Vagina (tissue), 2 donors: ENCODE measurements around the gene DEK. TPM values are rescaled to one million over a fixed set of nuclear protein-coding genes. Genes with fewer than 3 reads are reported as not detected.

Experiments used
- DNase-seq, 2 donors: peaks; one replicate each; pipeline ENCODE4 v3.0.0-alpha.2; 2017; ENCODE audit errors: extremely low spot score in 2 of 2
- H3K27ac ChIP-seq: fragments of 200-600 bp; sonication (generic); one replicate; pipeline ENCODE4 v1.5.1; 2019
- H3K27me3 ChIP-seq: fragments of 200-600 bp; sonication (generic); one replicate; pipeline ENCODE4 v1.5.1; 2019
- H3K36me3 ChIP-seq, 2 donors: fragments of 200-600 bp; sonication (generic); one replicate each; pipeline ENCODE4 v1.5.1; 2017 to 2019
- H3K4me1 ChIP-seq: fragments of 200-600 bp; sonication (generic); one replicate; pipeline ENCODE4 v1.5.1; 2019
- H3K4me3 ChIP-seq, 2 donors: fragments of 200-600 bp; sonication (generic); 1 replicate in 1 of 2; 2 replicates in 1 of 2; pipeline ENCODE4 v1.5.1; 2016 to 2019
- H3K9me3 ChIP-seq: fragments of 200-600 bp; sonication (generic); one replicate; pipeline ENCODE4 v1.5.1; 2019
- CTCF ChIP-seq, 3 experiments: fragments of 450-650 bp in 2 of 3; fragments of 200-600 bp in 1 of 3; sonication (generic) in 1 of 3; IDR thresholded peaks; one replicate each; pipeline ENCODE4 v1.5.1; 2017 to 2019; ENCODE audit warnings: antibody characterized with exemption in 3 of 3, mild to moderate bottlenecking in 2 of 3, moderate library complexity in 2 of 3
- POLR2A ChIP-seq, 2 donors: fragments of 450-650 bp; IDR thresholded peaks; one replicate each; pipeline ENCODE4 v1.6.1; 2017; ENCODE audit warnings: antibody characterized with exemption in 2 of 2, mild to moderate bottlenecking in 2 of 2, moderate library complexity in 2 of 2
- POLR2AphosphoS5 ChIP-seq, 2 donors: sonication (generic); formaldehyde crosslinking; IDR thresholded peaks; one replicate each; pipeline ENCODE4 v1.9.0; 2017; ENCODE audit warnings: antibody characterized with exemption in 2 of 2, mild to moderate bottlenecking in 2 of 2, low read depth in 1 of 2; ENCODE audit not compliant: insufficient read depth in 1 of 2
- intact Hi-C: fragments of 100-400 bp; cut with DNase I; formaldehyde crosslinking; loops from one replicate; pipeline ENCODE4 v1.15.1; 2023
- total RNA-seq: library from RNA; depleted of rRNA; stranded (reverse); fragments of >200 nt; gene quantifications from one replicate; pipeline ENCODE4 v1.2.3, GENCODE V29; 2016

Gene DEK
- total RNA-seq, 1 donor from 2014 or later: 121 TPM

DNA sequence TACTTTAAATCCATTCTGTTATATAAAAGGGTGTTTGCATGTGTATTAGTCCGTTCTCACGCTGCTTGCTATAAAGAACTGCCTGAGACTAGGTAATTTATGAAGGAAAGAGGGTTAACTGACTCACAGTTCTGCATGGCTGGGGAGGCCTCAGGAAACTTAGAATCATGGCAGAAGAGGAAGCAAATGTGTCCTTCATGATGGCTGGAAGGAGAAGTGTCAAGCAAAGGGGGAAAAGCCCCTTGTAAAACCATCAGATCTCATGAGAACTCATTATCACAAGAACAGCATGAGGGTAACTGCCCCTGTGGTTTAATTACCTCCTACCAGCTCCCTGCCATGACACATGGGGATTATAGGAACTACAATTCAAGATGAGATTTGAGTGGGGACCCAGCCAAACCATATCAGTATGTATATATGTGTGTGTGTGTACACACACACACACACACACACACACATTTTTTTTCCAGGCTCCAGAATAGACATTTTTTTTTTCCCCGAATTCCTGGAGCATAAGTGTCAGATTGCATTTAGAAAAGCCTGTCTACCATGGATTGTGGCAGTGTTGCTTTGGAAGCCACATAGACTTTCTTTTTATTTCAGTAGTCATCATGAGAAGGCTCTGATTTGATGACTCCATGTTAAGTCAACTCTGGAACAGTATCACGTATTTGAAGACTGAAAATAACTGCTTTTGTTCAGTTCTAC is 77.6 kb downstream of the DEK start:
- Histone ChIP-seq H3K9me3 (no peaks in the 10 kb centered on the region), H3K27ac (no peak overlapping the region), H3K4me1 (no peaks in the 10 kb centered on the region), H3K27me3 (no peaks in the 10 kb centered on the region), H3K36me3 (peaks cover 0 to 24% of the 10 kb centered on the region in 2 donors), H3K4me3 (no peak overlapping the region)
- no peak for TF ChIP-seq CTCF (IDR thresholded peaks at IDR 0.05)
- no peak for TF ChIP-seq POLR2AphosphoS5 (IDR thresholded peaks at IDR 0.05; ENCODE audit: insufficient read depth in 1 of 2, low read depth in 1 of 2)
- no peak for TF ChIP-seq POLR2A (IDR thresholded peaks at IDR 0.05)
- intact Hi-C loops: no loop called here
- no peak for DNase-seq

DNA sequence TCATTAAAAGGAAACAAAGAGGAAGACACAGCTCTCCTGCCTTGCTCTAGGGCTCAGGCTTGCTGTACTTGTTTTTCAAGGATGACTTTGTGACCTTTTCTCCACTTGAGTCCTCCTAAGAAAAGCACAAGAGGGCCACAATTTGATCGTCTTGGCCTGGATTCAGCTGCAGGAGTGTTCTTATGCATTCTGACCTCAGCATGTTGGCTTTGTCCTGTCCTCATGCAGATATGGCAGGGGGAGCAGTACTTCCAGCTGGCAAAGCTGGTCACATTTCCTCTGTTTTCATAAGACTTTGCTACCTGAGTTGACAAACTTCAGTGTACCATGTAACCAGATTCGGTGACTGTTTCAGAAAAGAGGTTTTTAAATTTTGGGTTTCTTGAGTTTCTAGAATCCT is 78.3 kb downstream of the DEK start:
- H3K4me1 ChIP-seq: no peaks in the 10 kb centered on the region
- intact Hi-C loops: no loop called here
- H3K9me3 ChIP-seq: no peaks in the 10 kb centered on the region
- H3K27me3 ChIP-seq: no peaks in the 10 kb centered on the region
- no peak overlapping the region for H3K27ac ChIP-seq
- H3K4me3 ChIP-seq: no peak overlapping the region
- no peak for TF ChIP-seq POLR2AphosphoS5 (IDR thresholded peaks at IDR 0.05; ENCODE audit: insufficient read depth in 1 of 2, low read depth in 1 of 2)
- TF ChIP-seq CTCF (IDR thresholded peaks at IDR 0.05): no peak
- no peak for TF ChIP-seq POLR2A (IDR thresholded peaks at IDR 0.05)
- peaks cover 0 to 18% of the 10 kb centered on the region in 2 donors for H3K36me3 ChIP-seq
- no peak for DNase-seq

GRCh38 chr6:18185624-18186023 is 78.7 kb downstream of the DEK start:
- Histone ChIP-seq H3K4me1 (no peaks in the 10 kb centered on the region), H3K27me3 (no peaks in the 10 kb centered on the region), H3K9me3 (no peaks in the 10 kb centered on the region), H3K4me3 (no peak overlapping the region), H3K36me3 (peaks cover 0 to 18% of the 10 kb centered on the region in 2 donors), H3K27ac (no peak overlapping the region)
- TF ChIP-seq CTCF (IDR thresholded peaks at IDR 0.05) (no peak), POLR2A (IDR thresholded peaks at IDR 0.05) (no peak), POLR2AphosphoS5 (IDR thresholded peaks at IDR 0.05; ENCODE audit: insufficient read depth in 1 of 2, low read depth in 1 of 2) (no peak)
- DNase-seq: no peak
- intact Hi-C loops: no loop called here

DNA sequence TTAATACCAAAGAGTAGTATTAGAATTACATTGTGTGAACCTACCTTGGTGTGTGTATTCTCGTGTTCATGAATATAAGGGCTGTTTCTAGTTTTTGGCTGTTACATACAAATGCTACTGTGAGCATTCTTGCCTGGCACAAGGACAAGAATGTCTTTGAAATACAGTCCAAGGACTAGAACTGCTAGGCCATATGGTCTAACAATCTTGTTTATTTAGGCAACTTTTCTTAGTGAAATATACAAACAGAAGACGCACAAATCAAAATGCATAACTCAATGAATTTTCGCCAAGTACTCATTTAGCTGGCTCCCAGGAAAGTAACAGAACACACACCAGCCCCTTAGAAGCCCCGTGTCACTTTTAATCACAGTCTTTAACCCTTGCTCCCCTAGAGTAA is 80.6 kb downstream of the DEK start:
- H3K4me3 ChIP-seq: no peak overlapping the region
- H3K27me3 ChIP-seq: no peaks in the 10 kb centered on the region
- intact Hi-C loops: no loop called here
- TF ChIP-seq CTCF (IDR thresholded peaks at IDR 0.05) (no peak), POLR2AphosphoS5 (IDR thresholded peaks at IDR 0.05; ENCODE audit: insufficient read depth in 1 of 2, low read depth in 1 of 2) (no peak), POLR2A (IDR thresholded peaks at IDR 0.05) (no peak)
- peaks cover 0 to 18% of the 10 kb centered on the region in 2 donors for H3K36me3 ChIP-seq
- no peak for DNase-seq
- H3K27ac ChIP-seq: no peak overlapping the region
- no peaks in the 10 kb centered on the region for H3K9me3 ChIP-seq
- H3K4me1 ChIP-seq: no peaks in the 10 kb centered on the region

DNA sequence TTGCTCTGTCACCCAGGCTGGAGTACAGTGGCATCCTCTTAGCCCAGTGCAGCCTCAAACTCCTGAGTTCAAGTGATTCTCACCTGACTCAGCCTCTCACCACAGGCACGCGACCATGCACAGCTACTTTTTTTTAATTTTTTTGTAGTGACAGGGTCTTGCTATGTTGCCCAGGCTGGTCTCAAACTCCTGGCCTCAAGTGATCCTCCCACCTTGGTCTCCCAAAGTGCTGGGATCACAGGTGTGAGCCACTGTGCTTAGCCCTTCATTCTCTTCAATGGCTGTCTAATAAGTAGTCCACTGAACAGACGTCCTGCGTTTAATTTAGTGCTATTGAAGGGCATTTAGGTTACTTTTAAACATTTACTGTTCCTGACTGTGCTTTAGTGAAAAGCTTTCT is 81.8 kb downstream of the DEK start:
- H3K4me1 ChIP-seq: no peaks in the 10 kb centered on the region
- no peak for DNase-seq
- H3K27me3 ChIP-seq: no peaks in the 10 kb centered on the region
- H3K4me3 ChIP-seq: no peak overlapping the region
- intact Hi-C loops: no loop called here
- peaks cover 0 to 8% of the 10 kb centered on the region in 2 donors for H3K36me3 ChIP-seq
- H3K27ac ChIP-seq: no peak overlapping the region
- no peaks in the 10 kb centered on the region for H3K9me3 ChIP-seq
- TF ChIP-seq POLR2AphosphoS5 (IDR thresholded peaks at IDR 0.05; ENCODE audit: insufficient read depth in 1 of 2, low read depth in 1 of 2): no peak
- no peak for TF ChIP-seq POLR2A (IDR thresholded peaks at IDR 0.05)
- TF ChIP-seq CTCF (IDR thresholded peaks at IDR 0.05): no peak
